ENCODE data around the gene NCS1.

Gene NCS1

DNA sequence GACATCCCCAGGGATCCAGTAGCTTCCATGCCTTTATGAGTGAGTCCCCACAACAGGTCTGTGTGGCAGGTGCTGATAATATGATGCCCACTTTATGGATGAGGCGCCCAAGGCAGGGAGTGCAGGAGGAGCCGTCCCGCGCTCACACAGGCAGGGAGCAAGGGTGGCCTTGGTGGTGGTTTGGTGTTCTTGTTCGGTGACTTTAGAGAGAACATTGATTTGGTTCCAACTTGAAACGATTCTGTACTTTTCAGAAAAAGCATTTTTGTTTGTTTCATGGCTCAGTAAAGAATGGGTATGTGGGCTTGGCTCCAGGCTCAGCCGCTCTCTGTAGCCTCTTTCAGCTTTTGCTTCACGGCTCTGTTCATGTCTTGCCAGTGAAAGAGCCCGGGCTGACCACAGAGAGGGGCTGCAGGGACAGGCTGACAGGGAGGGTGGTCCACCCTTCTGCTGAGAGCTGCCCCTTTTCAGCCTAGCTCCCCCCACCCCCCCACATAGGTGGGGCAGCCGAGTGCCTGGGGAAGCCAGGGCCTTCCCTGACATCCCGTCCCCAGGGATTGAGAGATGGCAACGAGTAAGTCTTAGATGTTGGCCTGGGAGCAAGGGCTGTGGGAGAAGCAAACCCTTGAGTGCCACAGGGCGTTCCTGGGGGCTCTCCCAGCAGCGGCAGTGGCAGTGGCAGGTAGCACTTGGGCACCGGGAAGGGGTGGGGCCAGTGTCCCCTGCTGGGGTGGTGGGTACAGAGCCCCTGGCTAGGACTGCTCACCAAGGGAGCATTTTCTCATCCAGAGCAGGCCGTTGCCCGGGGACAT lies 28.0 kb downstream of the NCS1 start:
- Mint-ChIP-seq H3K4me3 (no peak overlapping the region), H3K36me3 (no peaks in the 10 kb centered on the region), H3K27ac (no peak overlapping the region), H3K9me3 (no peaks in the 10 kb centered on the region), H3K4me1 (no peaks in the 10 kb centered on the region), H3K27me3 (no peaks in the 10 kb centered on the region)
- DNase-seq = no peak
- CTCF ChIA-PET = no interaction called here

DNA sequence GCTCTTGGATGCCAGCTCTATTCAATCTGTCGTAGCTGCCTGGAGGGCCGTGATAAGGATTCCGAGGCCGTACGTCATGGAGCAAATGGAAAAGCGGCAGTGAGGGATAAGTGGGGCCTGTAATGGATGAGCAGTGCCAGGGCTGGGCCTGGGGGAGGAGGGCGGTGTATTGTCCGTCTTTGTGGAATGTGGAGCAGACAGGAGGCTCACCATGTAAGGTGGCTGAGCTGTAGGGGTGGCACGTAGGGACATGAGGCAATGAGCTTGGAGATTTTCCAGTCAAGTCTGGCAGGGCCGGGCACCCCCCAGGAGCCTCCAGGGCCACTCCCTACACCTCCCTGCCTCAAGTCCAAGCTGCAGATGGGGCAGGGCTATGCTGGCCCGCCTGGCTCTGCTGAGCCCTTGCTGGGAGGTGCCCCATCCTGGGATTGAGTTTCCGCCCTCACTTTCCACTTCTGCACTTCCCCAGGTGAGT lies 29.2 kb downstream of the NCS1 start:
- CTCF ChIA-PET = no interaction called here
- Mint-ChIP-seq H3K4me1 (no peaks in the 10 kb centered on the region), H3K36me3 (no peaks in the 10 kb centered on the region), H3K9me3 (no peaks in the 10 kb centered on the region), H3K4me3 (no peak overlapping the region), H3K27me3 (no peaks in the 10 kb centered on the region), H3K27ac (no peak overlapping the region)
- DNase-seq = no peak

DNA sequence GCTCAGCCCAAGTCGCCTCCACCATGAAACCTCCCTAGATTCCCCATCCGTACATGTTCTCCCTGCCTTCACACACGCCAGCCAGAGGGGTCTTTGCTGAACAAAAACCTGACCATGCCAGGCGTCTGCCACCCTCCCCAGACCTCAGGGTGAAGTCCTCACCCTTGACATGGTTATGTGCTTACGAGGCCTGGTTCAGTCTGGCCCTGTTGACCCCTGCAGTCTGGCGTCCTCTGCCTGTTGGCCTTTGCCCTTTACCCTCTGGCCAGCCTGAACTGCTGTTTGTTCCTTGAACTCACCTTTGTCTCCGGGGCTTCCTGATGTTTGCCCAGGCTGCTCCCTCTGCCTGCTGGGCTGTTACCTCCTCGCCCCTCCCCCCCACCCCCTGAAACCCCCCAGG lies 29.8 kb downstream of the NCS1 start:
- Mint-ChIP-seq H3K4me3 (no peak overlapping the region), H3K27ac (no peak overlapping the region), H3K36me3 (no peaks in the 10 kb centered on the region), H3K4me1 (no peaks in the 10 kb centered on the region), H3K27me3 (no peaks in the 10 kb centered on the region), H3K9me3 (no peaks in the 10 kb centered on the region)
- DNase-seq = no peak
- CTCF ChIA-PET = no interaction called here

DNA sequence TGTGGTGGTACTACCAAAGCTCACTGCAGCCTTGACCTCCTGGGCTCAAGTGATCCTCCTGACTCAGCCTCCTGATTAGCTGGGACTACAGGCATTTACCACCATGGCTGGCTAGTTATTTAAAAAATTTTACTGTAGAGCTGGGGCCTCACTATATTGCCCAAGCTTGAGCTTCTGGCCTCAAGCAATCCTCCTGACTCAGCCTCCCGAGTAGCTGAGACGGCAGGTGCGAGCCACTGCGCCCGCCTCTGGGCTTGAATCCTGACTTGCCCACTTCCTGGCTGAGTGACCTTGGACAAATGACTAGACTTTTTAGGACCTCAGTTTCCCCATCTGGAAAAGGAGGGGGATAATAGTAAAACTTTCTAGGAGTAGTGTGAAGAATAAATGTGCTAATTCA lies 32.1 kb downstream of the NCS1 start:
- Mint-ChIP-seq H3K9me3 (no peaks in the 10 kb centered on the region), H3K27me3 (peaks cover 15% of the 10 kb centered on the region), H3K27ac (no peak overlapping the region), H3K36me3 (no peaks in the 10 kb centered on the region), H3K4me1 (no peaks in the 10 kb centered on the region), H3K4me3 (no peak overlapping the region)
- CTCF ChIA-PET = no interaction called here
- DNase-seq = no peak

DNA sequence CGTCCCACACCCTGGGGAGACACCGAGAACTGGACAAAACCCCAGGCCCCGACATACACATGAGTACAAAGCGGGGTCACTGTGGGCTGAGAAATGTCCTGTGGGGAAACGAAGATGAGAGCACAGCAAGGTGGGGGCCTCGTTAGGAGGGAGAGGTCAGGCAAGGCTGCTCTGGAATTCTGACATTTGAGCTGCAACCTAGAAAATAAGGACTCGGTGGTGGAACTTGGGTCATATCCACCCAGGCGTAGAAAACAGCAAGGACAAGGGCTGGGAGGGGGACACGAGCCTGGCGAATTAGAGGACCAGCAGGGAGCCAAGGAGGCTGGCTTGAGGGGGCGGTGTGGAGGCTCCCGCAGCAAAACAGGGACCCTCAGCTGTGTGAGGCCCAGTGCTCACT lies 32.8 kb downstream of the NCS1 start:
- DNase-seq = no peak
- Mint-ChIP-seq H3K4me1 (no peaks in the 10 kb centered on the region), H3K27ac (no peak overlapping the region), H3K4me3 (no peak overlapping the region), H3K9me3 (no peaks in the 10 kb centered on the region), H3K36me3 (no peaks in the 10 kb centered on the region), H3K27me3 (peaks cover 19% of the 10 kb centered on the region)
- CTCF ChIA-PET = no interaction called here

DNA sequence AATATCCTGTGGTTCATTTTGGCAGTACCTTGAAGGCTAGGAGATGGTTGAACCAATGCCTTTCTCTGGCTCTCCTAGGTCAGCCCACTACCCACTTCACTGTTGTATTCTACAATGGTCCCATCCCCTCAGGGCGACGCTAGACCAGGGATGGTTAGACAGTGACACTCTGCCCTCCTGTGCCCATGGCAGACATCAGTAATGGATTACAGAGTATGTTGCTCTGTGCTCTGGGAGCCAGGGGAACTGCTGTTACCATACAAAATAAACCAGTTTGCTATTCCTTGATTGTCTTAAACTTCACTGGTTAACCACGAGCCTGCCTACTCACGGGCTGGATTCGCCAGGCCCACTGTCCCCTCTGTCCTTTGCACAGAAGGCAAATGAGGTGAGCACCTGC lies 33.7 kb downstream of the NCS1 start:
- Mint-ChIP-seq H3K36me3 (no peaks in the 10 kb centered on the region), H3K9me3 (no peaks in the 10 kb centered on the region), H3K4me3 (no peak overlapping the region), H3K4me1 (no peaks in the 10 kb centered on the region), H3K27ac (no peak overlapping the region), H3K27me3 (peaks cover 19% of the 10 kb centered on the region)
- DNase-seq = no peak
- CTCF ChIA-PET = interaction anchor here (0.6 kb wide), 1 partner anchor 479 kb away, joined by 3 read pairs; no protein-coding TSS in a partner anchor

DNA sequence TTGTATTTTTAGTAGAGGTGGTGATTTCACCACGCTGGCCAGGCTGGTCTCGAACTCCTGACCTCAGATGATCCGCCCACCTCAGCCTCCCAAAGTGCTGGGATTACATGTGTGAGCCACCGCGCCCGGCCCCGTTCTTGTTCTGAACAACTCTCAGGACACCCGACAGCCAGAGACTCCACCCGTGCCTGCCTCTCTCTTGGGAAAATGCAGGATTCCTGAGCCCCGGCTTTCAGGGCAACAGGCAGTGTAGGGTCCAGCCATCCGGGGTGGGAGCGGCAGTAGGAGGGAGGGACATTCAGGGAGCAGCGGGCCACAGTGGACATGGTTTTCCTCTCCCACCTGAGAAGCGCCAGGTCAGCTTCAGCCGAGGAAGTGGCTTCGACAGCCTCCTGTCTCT lies 34.4 kb downstream of the NCS1 start:
- Mint-ChIP-seq H3K4me1 (no peaks in the 10 kb centered on the region), H3K36me3 (no peaks in the 10 kb centered on the region), H3K9me3 (no peaks in the 10 kb centered on the region), H3K27me3 (peaks cover 19% of the 10 kb centered on the region), H3K27ac (no peak overlapping the region), H3K4me3 (no peak overlapping the region)
- DNase-seq = no peak
- CTCF ChIA-PET = interaction anchor here (0.6 kb wide), 1 partner anchor 480 kb away, joined by 3 read pairs; no protein-coding TSS in a partner anchor

DNA sequence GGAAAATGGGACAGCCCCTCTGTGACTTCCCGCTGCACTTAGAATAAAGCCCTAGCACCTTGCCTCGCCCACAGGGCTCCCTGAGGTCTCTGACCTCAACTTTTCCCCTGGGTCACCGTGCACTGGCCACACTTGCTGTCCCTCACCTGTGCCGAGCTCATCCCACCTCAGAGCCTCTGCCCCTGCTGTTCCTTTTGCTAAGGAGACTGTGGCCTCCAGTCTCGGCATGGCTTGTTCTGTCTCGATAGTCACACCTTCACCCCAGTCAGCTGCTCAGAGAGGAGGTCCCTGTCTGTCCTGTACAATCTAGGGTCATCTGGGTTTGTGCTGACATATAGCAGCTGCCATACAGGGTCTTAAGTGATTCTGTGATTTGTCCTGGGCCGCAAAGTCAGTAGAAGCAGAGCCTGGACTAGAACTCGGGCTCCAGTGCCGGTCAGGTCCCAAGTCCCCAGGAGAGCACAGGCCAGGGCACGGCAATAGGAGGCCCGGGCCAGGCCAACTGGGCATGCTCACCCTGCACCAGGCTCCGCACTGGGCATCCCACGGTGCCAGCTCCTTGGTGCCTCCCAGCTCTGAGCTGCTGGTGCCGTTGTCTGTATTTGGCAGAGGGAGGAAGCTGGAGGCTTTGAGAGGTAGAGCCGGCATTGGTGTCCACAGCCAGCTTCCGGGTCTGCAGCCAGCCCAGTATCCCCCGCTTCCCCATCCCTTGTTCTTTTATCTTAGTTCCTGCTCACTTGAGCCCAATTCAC lies 35.2 kb downstream of the NCS1 start:
- CTCF ChIA-PET = no interaction called here
- H3K27me3 Mint-ChIP-seq = peaks cover 19% of the 10 kb centered on the region
- no peak overlapping the region for H3K27ac Mint-ChIP-seq
- H3K4me1 Mint-ChIP-seq = no peaks in the 10 kb centered on the region
- H3K4me3 Mint-ChIP-seq = no peak overlapping the region
- no peaks in the 10 kb centered on the region for H3K36me3 Mint-ChIP-seq
- no peaks in the 10 kb centered on the region for H3K9me3 Mint-ChIP-seq
- no peak for DNase-seq

DNA sequence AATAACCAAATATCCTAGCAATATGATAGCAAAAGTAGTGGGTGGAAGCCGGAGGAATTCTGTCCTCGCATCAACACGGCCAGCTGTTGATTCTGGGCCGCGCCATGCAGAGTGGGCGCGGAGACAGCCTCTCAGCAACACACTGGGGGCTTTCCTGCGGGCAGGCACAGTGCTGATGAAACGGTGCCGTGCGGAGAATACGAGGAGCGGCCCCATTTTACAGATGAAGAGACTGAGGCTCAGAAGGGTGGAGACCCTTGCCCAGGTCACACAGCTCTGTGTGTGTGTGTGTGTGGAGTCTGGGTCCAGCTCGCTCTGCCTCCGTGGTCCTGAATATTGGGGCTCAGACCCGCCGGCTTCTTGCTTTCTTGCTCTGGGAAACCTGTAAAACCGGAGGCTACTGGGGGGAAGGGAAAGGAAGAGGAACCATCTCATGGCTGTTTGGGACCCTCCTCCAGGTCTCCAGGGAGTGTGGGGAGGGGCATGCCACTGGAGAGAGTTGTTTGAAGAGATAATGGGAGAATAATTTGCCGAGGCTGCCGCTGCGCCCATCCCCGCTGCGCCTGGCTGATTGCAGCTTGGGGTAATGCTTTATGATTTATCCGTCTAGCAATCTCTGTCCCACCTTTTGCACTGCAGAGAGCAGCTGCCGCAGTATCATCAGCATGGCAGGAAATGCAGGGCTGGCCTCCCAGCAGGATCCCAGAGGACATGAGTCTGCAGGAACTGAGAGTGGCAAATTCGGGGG lies 36.6 kb downstream of the NCS1 start:
- Mint-ChIP-seq H3K36me3 (no peaks in the 10 kb centered on the region), H3K27ac (no peak overlapping the region), H3K9me3 (no peaks in the 10 kb centered on the region), H3K27me3 (peaks cover 19% of the 10 kb centered on the region), H3K4me1 (no peaks in the 10 kb centered on the region), H3K4me3 (no peak overlapping the region)
- no peak for DNase-seq
- CTCF ChIA-PET = no interaction called here

DNA sequence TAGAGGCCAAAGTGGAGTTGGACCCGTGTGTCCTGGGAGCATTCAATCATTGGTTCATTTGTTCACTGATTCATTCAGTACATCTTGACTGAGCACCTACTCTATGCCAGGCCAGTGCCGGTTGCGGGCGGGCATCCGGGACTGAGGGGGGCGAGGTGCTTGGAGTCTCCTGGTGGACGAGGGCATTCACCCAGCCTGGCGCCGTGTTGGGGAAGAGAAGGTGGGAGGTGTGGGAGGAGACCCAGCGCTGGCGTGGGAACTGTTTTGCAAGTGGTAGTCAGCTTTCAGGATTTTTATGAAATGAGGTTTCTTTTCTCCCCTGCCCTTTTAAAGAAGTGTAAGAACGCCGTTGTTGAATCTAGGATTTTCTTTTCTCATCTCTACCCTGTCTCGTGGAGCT lies 37.2 kb downstream of the NCS1 start:
- Mint-ChIP-seq H3K9me3 (no peaks in the 10 kb centered on the region), H3K27me3 (peaks cover 19% of the 10 kb centered on the region), H3K36me3 (no peaks in the 10 kb centered on the region), H3K4me3 (no peak overlapping the region), H3K4me1 (no peaks in the 10 kb centered on the region), H3K27ac (no peak overlapping the region)
- DNase-seq = no peak
- CTCF ChIA-PET = no interaction called here

DNA sequence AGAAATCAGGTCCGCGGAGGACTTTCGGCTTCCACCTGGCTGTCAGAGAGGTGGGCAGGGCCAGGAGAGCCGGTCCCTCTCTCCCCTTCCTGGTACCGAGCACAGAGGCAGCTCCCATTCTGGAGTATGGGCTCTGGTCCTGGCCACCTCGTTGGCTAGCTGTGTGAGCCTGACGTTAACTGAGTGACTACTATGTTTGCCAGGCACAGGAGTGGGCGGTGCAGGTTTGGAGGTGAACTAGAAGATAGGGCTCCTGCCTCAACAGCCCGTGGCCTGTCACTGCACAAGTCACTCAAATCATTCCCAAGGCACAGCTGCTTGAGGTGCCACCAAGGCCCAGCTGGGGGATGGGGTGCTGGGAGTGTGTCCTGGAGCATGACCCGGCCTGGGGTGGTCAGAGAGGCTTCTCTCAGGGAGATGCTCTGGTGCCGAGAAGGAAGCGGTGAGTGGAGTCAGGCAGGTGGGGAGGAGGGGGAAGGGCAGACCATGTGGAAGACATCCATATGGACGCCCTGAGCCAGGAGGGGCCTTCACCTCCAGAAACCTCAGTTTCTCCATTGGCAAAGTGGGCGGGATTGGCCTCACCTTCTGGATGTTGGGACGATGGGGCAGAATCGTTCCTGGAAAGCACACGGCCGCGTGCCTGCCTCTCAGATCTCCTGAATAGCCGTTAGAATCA lies 39.5 kb downstream of the NCS1 start:
- H3K4me1 Mint-ChIP-seq = no peaks in the 10 kb centered on the region
- CTCF ChIA-PET = no interaction called here
- no peak for DNase-seq
- H3K4me3 Mint-ChIP-seq = no peak overlapping the region
- no peak overlapping the region for H3K27ac Mint-ChIP-seq
- no peaks in the 10 kb centered on the region for H3K9me3 Mint-ChIP-seq
- peaks cover 19% of the 10 kb centered on the region for H3K27me3 Mint-ChIP-seq
- no peaks in the 10 kb centered on the region for H3K36me3 Mint-ChIP-seq

DNA sequence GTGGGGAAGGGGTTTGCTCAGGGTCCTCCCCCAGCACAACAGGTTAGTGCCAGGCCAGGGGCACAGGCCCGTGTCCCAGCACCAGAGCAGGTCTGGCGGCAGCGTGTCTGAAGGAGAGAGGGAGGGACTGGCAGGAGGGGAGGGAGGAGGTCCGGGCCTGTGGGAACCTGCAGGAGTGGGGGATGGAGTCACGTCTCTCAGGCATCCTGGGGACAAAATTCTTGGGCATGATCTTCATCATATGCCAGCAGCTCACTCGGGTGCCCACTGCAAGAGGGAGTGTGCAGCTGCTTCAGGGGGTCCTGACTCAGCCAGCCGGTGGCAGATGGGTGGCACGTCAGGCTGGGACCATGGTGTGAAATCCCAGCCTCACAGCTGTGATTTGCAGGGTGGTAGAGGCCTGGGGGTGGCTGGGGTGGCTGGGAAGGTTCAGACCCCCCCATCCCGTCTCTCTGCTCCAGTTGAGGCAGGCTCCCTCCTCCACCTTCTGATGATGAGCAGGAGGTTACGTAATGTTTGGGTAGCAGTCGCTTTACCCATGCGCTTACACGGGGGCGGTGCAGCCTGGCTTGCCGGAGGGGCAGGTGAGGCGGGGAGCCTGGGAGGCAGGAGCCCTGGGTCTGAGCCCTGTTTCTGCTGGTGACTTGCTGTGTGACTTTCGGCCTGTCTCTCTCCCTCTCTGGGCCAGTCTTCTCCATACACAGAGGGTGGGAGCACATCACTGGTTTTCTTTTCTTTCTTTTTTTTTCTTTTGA lies 40.5 kb downstream of the NCS1 start:
- no peak overlapping the region for H3K27ac Mint-ChIP-seq
- peaks cover 16% of the 10 kb centered on the region for H3K27me3 Mint-ChIP-seq
- H3K9me3 Mint-ChIP-seq = no peaks in the 10 kb centered on the region
- DNase-seq = no peak
- H3K4me3 Mint-ChIP-seq = no peak overlapping the region
- H3K36me3 Mint-ChIP-seq = no peaks in the 10 kb centered on the region
- CTCF ChIA-PET = no interaction called here
- H3K4me1 Mint-ChIP-seq = no peaks in the 10 kb centered on the region

DNA sequence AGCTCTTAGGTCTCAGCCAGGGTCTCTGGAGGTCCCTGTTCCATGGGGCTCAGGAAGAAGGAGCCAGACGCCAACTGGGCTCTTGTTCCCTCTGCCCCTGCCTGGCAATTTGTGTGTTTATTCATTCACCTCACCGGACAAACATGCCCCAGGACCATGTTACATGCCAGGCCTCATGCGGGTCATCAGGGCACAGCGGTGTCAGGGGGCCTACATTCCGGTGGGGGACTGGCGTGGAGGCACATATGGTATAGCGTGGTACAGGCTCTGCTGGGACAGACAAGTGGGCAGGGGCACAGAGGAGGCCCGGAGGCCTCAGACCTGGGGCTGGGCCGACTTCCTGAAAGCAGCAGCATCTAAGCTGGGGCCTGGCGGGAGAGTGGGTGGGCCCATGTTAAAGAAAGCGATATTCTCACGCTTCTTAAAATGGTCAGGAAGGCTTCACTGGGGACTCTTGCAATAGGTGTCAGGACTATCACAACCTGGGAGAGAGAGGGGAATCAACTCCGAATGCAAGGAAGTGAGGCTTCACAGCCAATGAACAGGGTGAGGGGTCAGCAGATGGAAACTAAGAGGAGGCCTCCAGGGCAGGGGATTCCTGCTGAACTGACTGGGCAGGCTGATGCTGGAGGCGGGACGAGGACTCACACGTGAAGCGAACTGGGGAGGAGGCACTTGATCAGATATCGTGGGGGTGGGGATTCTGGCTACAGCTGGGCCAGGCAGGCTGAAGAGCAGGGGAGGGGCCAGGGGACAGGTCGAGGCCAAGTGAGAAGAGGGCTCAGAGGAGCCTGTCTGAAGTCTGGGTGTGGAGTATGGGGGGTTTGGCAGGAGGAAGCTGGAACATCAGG lies 41.9 kb downstream of the NCS1 start:
- CTCF ChIA-PET = no interaction called here

More for the DNA sequence above, 41.9 kb downstream of the NCS1 start:
- DNase-seq = no peak
- Mint-ChIP-seq H3K27me3 (peaks cover 6% of the 10 kb centered on the region), H3K4me1 (no peaks in the 10 kb centered on the region), H3K9me3 (no peaks in the 10 kb centered on the region), H3K36me3 (no peaks in the 10 kb centered on the region), H3K4me3 (no peak overlapping the region), H3K27ac (peak overlapping the region; percentile 19)

All from activated naive CD4-positive, alpha-beta T cell treated with anti-CD3 and anti-CD28 coated beads, Interleukin-2, amount 10 ng/mL, durations not matched to agents 7 days and 5 days (primary cell).